NCI-H2227 (cell line): ENCODE data around the gene CLCN1.

Experiments used
- DNase-seq: peaks from one replicate; lab custom pipeline; 2025; ENCODE audit not compliant: unreplicated experiment; lab: John Stamatoyannopoulos, UW

Gene CLCN1

DNA sequence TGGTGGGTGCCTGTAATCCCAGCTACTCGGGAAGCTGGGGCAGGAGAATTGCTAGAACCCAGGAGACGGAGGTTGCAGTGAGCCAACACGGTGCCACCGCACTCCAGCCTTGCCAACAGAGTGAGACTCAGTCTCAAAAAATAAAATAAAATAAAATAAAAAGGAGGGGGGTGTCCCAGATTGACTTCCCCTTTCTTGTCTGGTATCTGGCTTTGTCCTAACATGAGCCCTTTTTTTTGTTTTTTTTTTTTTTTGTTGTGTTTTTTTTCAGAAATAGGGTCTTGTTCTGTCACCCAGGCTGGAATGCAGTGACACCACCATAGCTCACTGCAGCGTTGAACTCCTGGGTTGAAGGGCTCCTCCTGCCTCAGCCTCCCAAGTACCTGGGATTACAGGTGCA lies 23.0 kb upstream of the CLCN1 start:
- no peak for DNase-seq

DNA sequence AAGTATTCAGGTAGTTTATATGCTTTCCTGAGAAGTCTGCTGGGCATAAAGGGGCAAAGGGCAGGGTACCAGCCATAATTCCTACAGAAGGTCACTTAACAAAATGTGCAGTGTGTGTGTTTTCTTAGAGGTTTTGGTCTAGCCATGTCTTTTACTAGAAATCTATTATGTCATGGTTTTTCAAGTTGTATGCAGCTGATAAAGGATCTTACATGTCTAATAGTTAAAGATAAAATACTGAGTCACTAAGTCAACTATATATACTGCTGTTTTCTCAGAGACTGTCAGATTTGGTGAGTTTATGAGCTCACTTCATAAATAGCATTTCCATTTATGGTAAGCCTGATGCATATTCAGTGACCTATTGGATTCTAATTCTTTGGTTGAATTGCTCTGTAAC lies 20.0 kb upstream of the CLCN1 start:
- DNase-seq = no peak

DNA sequence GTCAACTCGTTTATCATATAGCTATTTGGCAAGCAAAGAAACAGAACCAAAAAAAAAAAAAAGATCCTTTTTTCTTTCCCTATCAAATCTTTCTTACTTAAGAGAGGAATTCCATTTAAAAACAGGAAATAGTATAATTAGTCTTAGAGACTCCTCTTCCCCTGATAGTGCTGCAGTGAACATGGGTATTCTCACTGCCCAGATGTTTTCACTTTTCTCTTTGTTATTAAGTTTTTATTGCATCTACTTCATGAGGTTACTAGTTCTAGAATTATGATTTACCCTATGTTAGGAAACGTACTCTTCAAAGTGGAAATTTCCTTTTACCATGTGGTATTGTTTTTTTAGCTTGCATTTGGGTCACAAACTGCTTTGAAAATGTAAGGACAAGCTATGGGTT lies 19.2 kb upstream of the CLCN1 start:
- DNase-seq = no peak

DNA sequence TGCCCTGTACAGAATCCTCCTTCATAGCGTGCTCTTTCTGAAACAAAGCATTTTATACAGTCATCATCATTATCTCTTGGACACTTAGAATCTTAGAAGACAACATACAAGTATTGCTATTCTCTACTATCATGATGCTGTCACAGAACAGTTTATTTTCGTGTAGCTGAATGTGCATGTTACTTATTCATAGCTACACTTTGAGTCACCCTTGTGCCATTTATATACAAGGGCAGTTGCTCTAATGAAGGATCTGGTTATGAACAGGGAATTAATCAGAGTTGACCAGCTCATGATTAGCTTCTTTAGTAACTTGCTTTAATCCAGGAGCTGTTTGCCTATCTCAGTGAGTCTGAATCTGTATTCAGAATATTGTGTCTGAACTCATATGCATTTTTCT lies 16.6 kb upstream of the CLCN1 start:
- DNase-seq = no peak

DNA sequence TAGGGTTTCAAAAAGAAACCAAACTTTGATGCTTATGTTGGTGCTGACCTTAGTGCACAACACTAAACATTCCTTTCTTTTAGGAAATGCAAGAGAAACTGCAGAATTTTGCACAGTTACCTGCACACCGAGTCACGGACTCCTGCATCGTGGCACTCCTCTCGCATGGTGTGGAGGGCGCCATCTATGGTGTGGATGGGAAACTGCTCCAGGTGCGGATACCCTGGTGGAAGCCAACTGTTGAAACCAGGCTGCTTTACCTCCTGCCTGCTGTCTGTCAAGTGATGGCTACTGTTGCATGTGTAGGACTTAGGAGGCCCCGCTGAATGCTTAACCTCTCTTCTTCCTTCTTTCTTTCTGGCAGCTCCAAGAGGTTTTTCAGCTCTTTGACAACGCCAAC lies 16.1 kb upstream of the CLCN1 start:
- peak; percentile 46 for DNase-seq

DNA sequence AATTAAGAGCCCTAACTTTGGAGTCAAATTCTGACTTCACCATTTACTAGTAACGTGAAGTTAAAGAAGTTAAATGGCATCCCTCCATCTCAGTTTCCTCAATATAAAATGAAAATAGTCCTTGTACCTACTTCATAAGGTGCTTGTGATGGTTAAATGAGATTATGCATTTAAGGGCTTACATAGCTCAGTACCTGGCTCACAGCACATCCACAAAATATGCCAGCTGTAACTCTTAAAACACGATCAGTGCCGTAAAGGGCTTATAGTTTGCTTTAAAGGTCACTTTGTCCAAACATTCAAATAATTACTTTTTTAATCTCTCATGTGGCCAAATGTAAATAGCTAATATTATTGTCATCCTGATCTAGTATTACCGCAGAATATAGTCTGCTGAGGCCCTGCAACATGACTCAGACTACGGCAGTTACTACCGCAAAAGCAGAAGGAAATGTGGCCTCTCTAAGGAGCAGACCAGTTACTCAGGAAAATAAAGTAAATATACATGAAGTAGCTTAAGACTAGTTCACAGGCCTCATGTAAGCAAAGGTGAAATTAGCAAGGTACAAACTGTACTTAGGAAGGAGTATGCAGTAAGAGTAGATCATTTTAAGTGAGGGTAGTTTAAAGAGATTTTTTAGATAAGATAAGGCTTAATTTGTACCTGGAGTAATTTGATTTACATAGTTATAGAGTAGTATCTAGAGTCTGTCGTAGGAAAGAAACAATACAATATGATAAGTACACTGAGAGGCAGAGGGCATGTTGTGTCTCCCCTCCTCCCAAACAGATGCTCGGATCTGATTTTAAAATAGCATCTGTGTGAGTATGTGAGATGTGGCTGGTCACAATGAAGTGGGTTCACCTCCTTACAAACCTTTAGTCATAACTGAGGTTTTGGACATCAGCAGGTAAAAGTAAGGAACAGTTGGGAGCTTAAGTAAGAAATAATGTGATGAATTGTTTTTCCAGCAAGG lies 14.7 kb upstream of the CLCN1 start:
- no peak for DNase-seq

DNA sequence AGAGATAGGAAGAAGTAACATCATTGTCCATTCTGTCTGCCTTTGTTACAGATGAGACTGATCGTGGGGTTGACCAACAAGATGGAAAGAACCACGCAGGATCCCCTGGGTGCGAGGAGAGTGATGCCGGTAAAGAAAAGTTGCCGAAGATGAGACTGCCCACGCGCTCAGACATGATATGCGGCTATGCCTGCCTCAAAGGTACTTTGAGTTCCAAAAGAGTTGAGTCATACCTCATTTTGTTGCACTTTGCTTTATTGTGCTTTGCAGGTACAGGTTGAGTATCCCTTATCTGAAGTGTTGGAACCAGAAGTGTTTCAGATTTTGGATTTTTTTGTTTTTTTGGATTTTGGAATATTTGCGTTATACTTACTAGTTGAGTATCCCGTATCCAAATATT lies 12.2 kb upstream of the CLCN1 start:
- no peak for DNase-seq

DNA sequence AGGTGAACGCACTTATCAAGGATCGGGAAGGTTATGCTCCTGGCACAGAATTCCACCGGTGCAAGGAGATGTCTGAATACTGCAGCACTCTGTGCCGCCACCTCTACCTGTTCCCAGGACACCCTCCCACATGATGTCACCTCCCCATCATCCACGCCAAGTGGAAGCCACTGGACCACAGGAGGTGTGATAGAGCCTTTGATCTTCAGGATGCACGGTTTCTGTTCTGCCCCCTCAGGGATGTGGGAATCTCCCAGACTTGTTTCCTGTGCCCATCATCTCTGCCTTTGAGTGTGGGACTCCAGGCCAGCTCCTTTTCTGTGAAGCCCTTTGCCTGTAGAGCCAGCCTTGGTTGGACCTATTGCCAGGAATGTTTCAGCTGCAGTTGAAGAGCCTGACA lies 11.0 kb upstream of the CLCN1 start:
- no peak for DNase-seq

DNA sequence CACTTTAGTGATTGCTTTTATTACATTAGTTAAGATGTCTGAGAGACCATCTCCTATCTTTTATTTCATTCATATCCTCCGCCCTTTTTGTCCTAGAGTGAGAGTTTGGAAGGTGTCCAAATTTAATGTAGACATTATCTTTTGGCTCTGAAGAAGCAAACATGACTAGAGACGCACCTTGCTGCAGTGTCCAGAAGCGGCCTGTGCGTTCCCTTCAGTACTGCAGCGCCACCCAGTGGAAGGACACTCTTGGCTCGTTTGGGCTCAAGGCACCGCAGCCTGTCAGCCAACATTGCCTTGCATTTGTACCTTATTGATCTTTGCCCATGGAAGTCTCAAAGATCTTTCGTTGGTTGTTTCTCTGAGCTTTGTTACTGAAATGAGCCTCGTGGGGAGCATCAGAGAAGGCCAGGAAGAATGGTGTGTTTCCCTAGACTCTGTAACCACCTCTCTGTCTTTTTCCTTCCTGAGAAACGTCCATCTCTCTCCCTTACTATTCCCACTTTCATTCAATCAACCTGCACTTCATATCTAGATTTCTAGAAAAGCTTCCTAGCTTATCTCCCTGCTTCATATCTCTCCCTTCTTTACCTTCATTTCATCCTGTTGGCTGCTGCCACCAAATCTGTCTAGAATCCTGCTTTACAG lies 10.4 kb upstream of the CLCN1 start:
- DNase-seq = peak; percentile 59

DNA sequence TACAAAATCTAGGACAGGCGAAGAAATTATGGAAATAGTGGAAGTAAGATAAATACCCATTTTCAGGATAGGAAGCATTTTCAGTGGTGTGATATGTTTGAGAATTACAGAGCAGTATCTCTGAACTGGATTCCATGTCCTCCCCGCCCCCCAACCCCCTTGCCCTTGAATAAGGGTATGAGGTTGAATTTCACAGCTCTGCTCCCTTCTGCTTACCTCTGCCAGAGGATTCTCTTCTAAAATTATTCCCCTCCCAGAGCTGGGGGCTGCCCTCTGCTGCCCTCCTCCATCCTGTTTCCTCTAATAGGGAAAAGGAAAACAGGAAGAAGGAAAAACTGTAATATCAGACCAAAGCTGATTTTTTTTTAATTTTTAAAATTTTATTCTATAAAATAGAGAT lies 7.3 kb upstream of the CLCN1 start:
- DNase-seq = no peak

DNA sequence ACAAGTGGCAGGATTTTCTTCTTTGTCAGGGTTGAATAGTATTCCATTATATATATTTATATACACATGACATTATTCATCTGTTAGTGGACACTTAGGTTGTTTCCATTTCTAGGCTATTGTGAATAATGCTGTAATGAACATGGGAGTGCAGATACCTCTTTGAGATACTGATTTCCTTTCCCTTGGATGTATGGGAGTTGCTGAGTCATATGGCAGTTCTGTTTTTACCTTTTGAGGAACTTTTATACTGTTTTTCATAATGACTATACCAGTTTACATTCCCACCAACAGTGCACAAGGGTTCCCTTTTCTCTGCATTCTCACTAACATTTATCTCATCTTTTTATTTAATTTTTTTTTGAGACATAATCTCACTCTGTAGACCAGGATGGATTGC lies 1.8 kb upstream of the CLCN1 start:
- no peak for DNase-seq

DNA sequence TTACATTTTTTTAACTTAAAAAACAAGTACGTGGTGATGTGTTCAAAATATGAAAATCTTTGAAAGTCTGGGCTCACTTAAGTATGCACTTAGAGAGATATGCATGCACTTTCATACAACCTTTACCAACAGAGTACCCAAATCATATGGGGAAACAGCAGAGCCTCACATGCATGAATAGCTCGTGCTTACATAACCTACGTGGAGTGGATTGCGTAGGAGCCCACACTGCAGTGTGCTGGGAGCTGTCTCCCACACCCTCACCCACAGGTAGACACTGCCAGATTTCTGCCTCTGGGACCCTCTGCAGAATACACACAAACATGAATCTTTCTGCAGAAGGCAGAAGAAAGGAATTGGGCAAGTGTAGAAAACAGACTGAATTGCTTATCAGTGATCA lies 581 bp downstream of the CLCN1 start:
- no peak for DNase-seq

DNA sequence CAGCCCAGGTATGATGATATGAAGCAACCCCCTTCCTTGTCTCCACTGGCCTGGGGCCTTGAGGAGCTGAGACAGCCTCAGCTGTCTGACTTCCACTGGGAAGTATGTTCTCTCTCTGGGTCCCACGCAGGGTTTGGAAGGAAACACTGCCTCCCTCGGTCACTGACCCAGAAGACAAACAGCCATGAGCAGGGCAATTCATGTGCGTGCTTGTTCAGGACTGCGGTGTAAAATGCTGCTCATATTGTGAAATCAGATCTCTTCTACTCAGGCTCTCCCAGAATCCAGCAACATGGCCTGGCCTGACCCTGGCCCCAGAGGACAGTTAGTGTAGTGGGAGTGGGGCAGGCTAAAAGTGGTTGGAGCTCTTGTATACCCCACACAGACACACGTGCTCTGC lies 2.8 kb downstream of the CLCN1 start:
- no peak for DNase-seq

DNA sequence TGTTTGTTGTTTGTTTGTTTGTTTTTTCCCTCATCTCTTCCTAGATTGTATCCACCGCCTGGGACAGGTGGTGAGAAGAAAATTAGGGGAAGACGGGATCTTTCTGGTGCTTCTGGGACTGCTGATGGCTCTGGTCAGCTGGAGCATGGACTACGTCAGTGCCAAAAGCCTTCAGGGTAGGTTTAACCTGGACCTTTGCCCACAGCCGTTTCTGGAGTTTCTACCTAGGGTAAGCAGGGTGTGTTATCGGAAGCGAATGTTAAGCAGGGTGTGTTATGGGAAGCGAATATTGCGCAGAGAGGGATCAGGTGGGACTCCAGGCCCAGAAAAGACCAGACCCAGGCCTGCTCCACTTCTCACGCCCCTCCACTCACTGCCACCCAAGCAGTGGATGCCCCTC lies 4.7 kb downstream of the CLCN1 start:
- DNase-seq = no peak

DNA sequence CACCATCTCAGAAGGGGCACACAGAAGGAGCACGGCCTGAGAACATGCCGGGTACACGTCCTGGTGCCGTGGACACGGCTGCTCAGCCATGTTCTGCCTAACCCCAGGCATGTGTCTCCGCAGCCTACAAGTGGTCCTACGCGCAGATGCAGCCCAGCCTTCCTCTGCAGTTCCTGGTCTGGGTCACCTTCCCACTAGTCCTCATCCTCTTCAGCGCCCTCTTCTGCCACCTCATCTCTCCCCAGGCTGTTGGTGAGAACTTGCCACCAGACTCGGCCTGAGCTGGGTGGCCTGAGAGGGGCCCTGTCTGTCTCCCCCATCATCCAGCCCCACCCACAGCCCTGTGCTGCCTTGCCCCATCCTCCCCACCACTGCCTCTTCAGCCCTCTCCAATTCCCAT lies 5.3 kb downstream of the CLCN1 start:
- no peak for DNase-seq

DNA sequence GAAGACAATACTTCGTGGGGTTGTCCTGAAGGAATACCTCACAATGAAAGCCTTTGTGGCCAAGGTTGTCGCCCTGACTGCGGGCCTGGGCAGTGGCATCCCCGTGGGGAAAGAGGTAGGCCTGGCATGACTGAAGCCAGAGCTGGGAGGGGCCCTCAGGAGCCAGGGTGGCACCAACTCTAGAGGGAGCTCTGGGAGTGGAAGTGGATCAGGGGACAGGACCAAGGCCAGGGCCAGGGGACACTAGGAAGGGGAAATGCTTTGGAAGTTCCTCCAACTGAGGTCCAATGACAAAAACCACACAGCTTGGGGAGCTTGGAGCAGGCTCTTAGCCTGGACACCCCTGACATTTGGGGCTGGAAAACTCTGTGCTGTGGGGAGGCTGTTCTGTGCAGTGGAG lies 5.8 kb downstream of the CLCN1 start:
- DNase-seq = no peak

DNA sequence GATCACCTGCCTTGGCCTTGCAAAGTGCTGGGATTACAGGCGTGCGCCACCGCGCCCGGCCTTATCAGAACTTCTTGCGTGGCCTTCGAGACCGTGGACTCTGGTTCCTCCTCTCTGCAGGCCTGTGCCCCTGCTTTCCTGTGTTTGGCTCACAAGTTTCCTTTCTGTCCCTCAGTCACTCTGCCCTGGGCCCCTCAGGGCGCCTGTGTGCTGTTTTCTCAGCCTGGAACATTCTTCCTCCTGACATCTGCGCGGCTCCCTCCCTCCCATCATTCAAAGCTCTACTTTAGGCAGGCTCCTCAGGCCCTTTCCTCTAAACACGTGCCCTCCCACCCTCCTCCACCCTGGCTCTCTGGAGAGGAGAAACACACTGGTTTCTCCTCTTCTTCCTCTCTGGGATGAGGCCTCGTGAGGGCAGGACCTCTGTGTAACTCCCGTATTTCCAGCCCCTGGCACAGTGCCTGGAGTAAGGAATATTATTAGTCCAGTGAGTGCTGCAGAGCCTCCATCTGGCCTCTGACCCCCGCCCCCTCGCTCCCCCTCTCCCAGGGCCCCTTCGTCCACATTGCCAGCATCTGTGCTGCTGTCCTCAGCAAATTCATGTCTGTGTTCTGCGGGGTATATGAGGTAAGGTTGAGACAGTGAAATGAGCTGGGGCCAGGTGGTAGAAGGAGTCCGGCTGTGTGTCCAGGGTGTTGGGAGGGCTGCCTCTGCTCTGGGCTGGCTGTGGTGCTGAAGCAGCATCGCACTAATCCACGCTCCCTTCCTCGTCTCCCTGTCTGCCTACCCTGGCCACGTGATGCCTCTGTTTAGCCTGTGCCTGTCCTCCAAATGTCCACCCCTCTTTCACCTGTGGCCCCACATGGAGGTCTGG lies 7.1 kb downstream of the CLCN1 start:
- no peak for DNase-seq

DNA sequence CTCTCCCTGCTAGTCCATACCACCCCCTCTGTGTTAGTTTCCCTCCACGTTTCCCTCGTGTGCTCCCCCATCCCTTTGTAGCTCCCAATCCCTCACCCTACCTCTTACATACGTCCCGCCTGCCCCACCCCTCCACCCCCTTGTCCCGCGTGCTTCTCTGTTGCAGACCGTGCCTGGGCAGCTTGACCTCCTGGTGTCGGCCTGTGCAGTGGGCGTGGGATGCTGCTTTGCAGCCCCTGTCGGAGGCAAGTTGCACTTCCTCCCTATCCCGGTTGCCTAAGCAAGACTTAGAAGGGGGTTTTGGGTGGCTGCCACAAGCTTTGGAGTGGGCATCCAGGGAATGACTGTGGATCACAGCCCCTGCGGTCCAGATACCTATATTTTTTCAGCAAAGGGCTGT lies 7.7 kb downstream of the CLCN1 start:
- no peak for DNase-seq

DNA sequence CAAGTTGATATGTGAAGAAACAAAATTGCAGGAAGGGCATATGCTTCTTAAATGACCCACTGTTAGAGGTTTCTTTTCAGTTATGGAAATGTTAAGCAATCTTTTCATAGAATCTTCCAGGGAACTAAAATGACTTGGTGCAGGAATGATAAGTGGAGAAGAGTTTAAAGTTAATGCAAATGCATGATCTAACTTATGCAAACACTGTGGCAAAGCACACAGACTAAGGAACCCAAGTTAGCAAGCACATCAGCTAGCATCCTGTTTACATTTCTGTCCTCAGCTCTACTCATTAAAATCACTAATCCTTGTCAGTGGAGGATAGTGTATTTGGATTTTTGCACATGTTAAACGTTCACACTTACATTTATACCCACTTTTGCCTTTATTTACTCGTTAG lies 9.3 kb downstream of the CLCN1 start:
- no peak for DNase-seq

DNA sequence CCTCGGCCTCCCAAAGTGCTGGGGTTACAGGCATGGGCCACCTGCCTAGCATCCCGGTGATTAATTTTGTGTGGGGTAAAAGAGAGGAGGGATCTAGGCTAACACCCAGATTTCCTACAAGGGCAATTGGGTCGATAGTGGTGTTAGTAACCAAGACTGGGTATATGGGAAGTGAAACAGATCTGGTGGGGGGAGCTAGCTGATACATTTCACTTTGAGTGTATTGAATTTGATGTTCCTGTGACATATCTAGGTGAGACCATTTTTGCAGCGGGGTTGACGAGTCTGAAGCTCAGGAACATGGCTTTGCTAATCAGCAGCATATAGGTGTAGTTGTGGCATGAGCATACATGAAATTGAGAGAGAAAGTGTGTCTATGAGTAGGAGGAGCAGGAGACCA lies 12.0 kb downstream of the CLCN1 start:
- no peak for DNase-seq

DNA sequence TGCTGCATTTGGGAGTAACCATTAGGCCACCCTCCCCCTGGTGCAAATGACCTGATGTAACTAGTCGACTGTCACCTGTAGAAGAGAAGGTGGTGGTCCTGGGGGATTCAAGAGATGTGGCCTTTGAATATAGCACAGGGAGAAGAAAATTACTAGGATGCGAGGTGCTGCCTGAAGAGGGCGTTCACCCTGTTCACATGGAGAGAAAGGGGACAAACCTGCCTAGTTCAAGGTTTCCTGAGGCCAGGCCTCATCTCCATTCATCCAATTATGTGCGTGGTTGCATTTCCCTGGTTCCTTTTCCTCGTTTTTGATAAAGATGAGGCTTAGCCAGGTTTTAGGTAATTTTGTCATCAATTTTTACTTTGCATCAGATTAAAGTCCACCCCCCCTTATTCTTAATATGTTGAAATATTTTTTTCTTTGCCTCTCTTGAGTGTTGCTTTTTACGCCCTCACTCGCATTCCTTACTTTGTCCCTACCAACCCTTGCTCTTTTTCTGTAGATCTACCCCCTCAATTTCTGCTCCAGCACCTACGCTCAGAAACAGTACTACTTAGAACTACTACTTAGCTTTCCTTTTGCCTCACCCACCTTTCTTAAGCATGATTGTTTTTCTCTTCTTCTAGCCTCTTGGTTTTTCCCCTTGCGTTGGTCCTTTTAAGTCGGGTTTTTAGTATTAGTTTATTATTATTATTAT lies 13.7 kb downstream of the CLCN1 start:
- no peak for DNase-seq
